OCI-LY3 (cell line): Measurements from ENCODE around the gene DLG1.

Source experiments
- H2AFZ ChIP-seq: fragments of 200-600, 300-600 bp; shearing (Covaris generic); 2 replicates; pipeline ENCODE4 v1.6.0; 2014; ENCODE audit warnings: antibody characterized with exemption, low read depth, low read length
- H3K27ac ChIP-seq: fragments of 200-600, 300-600 bp; sonication (generic); 2 replicates; pipeline ENCODE4 v1.5.1; 2014; ENCODE audit warnings: mild to moderate bottlenecking, low read length, moderate library complexity, mixed read lengths
- H3K27me3 ChIP-seq: fragments of 200-600, 300-600 bp; sonication (generic); 2 replicates; pipeline ENCODE4 v1.6.1; 2014; ENCODE audit warnings: low read depth, low read length, mixed read lengths
- H3K36me3 ChIP-seq: fragments of 200-600, 300-600 bp; sonication (generic); replicated peaks from 2 replicates; pipeline ENCODE3; 2014; ENCODE audit warnings: low read depth, low read length, mixed read lengths
- H3K4me1 ChIP-seq: fragments of 300-600, 200-600 bp; sonication (generic); 2 replicates; pipeline ENCODE4 v1.6.1; 2014; ENCODE audit warnings: low read length, mixed read lengths
- H3K4me2 ChIP-seq: fragments of 200-600, 300-600 bp; sonication (generic); 2 replicates; pipeline ENCODE4 v1.6.1; 2014; ENCODE audit warnings: low read length, mixed read lengths
- H3K4me3 ChIP-seq: fragments of 300-600, 200-600 bp; sonication (generic); 2 replicates; pipeline ENCODE4 v1.5.1; 2014; ENCODE audit warnings: antibody characterized with exemption, mild to moderate bottlenecking, low read length, moderate library complexity
- H3K79me2 ChIP-seq: fragments of 300-600, 200-600 bp; shearing (Covaris generic); 2 replicates; pipeline ENCODE4 v1.6.1; 2014; ENCODE audit warnings: mild to moderate bottlenecking, low read length, mixed read lengths
- H3K9ac ChIP-seq: fragments of 300-600, 200-600 bp; shearing (Covaris generic); 2 replicates; pipeline ENCODE4 v1.6.0; 2014; ENCODE audit warnings: mild to moderate bottlenecking, low read length, moderate library complexity
- H3K9me3 ChIP-seq: fragments of 200-600, 300-600 bp; shearing (Covaris generic); 2 replicates; pipeline ENCODE4 v1.6.1; 2014; ENCODE audit warnings: low read length, mixed read lengths; ENCODE audit not compliant: insufficient read depth
- H4K20me1 ChIP-seq: fragments of 200-600, 300-600 bp; sonication (generic); 2 replicates; pipeline ENCODE4 v1.6.1; 2016; ENCODE audit warnings: low read length, mixed read lengths; ENCODE audit not compliant: insufficient read depth
- EZH2phosphoT487 ChIP-seq: fragments of 200-600 bp; shearing (Covaris generic); IDR thresholded peaks from 2 replicates; pipeline ENCODE4 v1.6.1; 2018; ENCODE audit warnings: antibody characterized with exemption, mixed run types, low read depth
- TF ChIP-seq, protein P1 (sequence below): fragments of 200-600, 300-600 bp; sonication (generic); IDR thresholded peaks from 2 replicates; pipeline ENCODE4 v1.5.1; 2014; ENCODE audit warnings: antibody characterized with exemption, low read length, low read depth

The DLG1 gene

DNA sequence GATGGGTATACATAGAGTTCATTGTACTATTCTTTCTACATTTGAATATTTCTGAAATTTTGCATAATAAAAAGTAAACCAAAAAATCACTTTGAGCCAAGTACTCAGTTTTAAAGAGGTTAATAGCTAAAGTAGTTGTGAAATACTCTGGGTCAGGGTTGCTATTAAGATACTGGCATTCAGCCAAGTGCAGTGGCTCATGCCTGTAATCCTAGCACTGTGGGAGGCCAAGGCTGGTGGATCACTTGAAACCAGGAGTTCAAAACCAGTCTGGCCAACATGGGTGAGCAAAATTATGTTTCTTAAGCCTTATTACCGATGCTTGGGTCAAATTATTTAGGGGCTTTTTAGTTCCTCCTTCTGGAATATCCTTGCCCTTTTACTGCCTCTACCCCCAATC, 146.8 kb downstream of the DLG1 start:
- Histone ChIP-seq H3K4me2 (no peak overlapping the region), H3K79me2 (peaks cover 2% of the 10 kb centered on the region)

GRCh38 chr3:197149528-197149927, 148.9 kb downstream of the DLG1 start:
- Histone ChIP-seq H3K4me3 (no peak overlapping the region), H3K4me2 (no peak overlapping the region), H3K4me1 (peaks cover 1% of the 10 kb centered on the region; the same call in 1 of the 2 replicates), H3K27me3 (no peaks in the 10 kb centered on the region), H3K9me3 (no peaks in the 10 kb centered on the region), H3K79me2 (peaks cover 4% of the 10 kb centered on the region; the same call in 1 of the 2 replicates), H3K9ac (no peak overlapping the region), H4K20me1 (0 out of 2 replicates have a peak, but pooled peaks cover 3% of the 10 kb centered on the region), H3K27ac (no peak overlapping the region), H3K36me3 (peaks cover under 1% of the 10 kb centered on the region), H2AFZ (no peak overlapping the region)
- no peak for TF ChIP-seq EZH2phosphoT487
- TF ChIP-seq, protein P1, sequence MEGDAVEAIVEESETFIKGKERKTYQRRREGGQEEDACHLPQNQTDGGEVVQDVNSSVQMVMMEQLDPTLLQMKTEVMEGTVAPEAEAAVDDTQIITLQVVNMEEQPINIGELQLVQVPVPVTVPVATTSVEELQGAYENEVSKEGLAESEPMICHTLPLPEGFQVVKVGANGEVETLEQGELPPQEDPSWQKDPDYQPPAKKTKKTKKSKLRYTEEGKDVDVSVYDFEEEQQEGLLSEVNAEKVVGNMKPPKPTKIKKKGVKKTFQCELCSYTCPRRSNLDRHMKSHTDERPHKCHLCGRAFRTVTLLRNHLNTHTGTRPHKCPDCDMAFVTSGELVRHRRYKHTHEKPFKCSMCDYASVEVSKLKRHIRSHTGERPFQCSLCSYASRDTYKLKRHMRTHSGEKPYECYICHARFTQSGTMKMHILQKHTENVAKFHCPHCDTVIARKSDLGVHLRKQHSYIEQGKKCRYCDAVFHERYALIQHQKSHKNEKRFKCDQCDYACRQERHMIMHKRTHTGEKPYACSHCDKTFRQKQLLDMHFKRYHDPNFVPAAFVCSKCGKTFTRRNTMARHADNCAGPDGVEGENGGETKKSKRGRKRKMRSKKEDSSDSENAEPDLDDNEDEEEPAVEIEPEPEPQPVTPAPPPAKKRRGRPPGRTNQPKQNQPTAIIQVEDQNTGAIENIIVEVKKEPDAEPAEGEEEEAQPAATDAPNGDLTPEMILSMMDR, result no peak

More for the DNA sequence above, 146.8 kb downstream of the DLG1 start:
- 0 out of 2 replicates have a peak, but pooled peaks cover 3% of the 10 kb centered on the region for H4K20me1 ChIP-seq
- no peaks in the 10 kb centered on the region for H3K27me3 ChIP-seq
- TF ChIP-seq, protein P1, result no peak
- no peak for TF ChIP-seq EZH2phosphoT487
- H3K4me3 ChIP-seq, result no peak overlapping the region
- H3K36me3 ChIP-seq, result peaks cover 15% of the 10 kb centered on the region
- H2AFZ ChIP-seq, result no peak overlapping the region
- no peak overlapping the region for H3K9ac ChIP-seq
- H3K9me3 ChIP-seq, result peaks cover 5% of the 10 kb centered on the region
- H3K27ac ChIP-seq, result no peak overlapping the region
- no peaks in the 10 kb centered on the region for H3K4me1 ChIP-seq

DNA sequence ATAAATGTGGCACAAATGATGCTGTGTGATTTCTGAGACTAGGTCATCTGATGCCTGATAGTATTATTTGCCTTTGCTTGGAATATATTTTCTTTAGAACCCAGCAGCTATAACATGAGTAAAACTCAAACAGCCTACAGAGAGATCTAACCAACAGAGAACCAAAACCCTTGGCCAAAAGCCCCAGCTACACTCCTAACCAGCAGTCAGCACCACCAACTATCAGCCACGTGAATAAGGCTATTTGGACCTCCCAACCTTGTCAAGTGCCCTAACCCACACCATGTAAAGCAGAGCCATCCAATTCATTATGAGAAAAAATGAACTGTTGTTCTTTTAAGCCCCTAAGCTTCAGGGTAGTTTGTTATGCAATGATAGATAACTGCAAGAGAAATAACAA, 154.2 kb downstream of the DLG1 start:
- no peaks in the 10 kb centered on the region for H4K20me1 ChIP-seq
- H3K27me3 ChIP-seq, result no peaks in the 10 kb centered on the region
- H3K4me1 ChIP-seq, result peaks cover 8% of the 10 kb centered on the region; the same call in 1 of the 2 replicates
- H3K4me2 ChIP-seq, result no peak overlapping the region
- H3K9ac ChIP-seq, result no peak overlapping the region
- TF ChIP-seq, protein P1, result no peak
- no peak for TF ChIP-seq EZH2phosphoT487
- no peaks in the 10 kb centered on the region for H3K9me3 ChIP-seq
- H3K79me2 ChIP-seq, result 0 out of 2 replicates have a peak, but pooled peaks cover 4% of the 10 kb centered on the region
- no peak overlapping the region for H3K4me3 ChIP-seq
- peak overlapping the region; percentile 4; the same call in 1 of the 2 replicates for H3K27ac ChIP-seq
- H3K36me3 ChIP-seq, result no peaks in the 10 kb centered on the region
- no peak overlapping the region for H2AFZ ChIP-seq

DNA sequence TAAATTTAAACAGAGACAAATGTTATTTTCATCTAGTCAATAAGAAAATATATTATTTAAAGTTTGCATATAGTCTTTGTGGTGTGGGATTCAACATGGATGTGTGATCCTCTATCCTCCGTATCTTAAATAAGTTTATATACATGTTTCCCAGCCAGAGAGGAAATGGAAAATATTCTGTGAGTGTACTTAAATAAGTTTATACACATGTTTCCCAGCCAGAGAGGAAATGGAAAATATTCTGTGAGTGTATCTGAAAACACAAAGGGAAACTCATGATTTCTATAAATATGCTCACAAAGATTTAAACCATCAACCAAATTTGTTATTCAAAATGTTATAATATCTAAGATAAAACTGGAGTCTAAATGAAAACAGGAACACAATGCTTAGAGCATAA, 158.8 kb downstream of the DLG1 start:
- Histone ChIP-seq H3K27me3 (no peaks in the 10 kb centered on the region), H3K36me3 (peaks cover 31% of the 10 kb centered on the region), H3K79me2 (no peaks in the 10 kb centered on the region), H3K27ac (no peak overlapping the region), H3K4me1 (peaks cover 8% of the 10 kb centered on the region; the same call in 1 of the 2 replicates), H4K20me1 (no peaks in the 10 kb centered on the region), H3K9ac (no peak overlapping the region), H3K4me3 (no peak overlapping the region), H3K9me3 (peaks cover 12% of the 10 kb centered on the region; the same call in 1 of the 2 replicates), H3K4me2 (no peak overlapping the region), H2AFZ (no peak overlapping the region)
- TF ChIP-seq EZH2phosphoT487, result no peak
- TF ChIP-seq, protein P1, result no peak
